Endothelial cell of umbilical vein (primary cell): ENCODE results near the gene DOCK6.

ENCODE experiments used
- POLR2A ChIP-seq: IDR thresholded peaks from 2 replicates; pipeline ENCODE4 v1.6.1; 2012; ENCODE audit warnings: low read depth, mild to moderate bottlenecking, control low read depth, low read length
- POLR2AphosphoS5 ChIP-seq: IDR thresholded peaks from 2 replicates; pipeline ENCODE4 v1.6.1; 2012; ENCODE audit warnings: low read depth, mild to moderate bottlenecking, control low read depth, low read length, moderate library complexity; ENCODE audit not compliant: insufficient read depth

GRCh38 chr19:11194173-11194572 lies 68.2 kb downstream of the DOCK6 start:
- TF ChIP-seq POLR2A: no peak
- no peak for TF ChIP-seq POLR2AphosphoS5
